Osteoblast (primary cell): ENCODE measurements around the gene OTUD4. TPM values are rescaled to one million over a fixed set of nuclear protein-coding genes. Genes with fewer than 3 reads are reported as not detected.
"Not testable (repeated sequence)": the region's sequence is repeated elsewhere in the genome, so short reads cannot be mapped to it uniquely, and the experiment has no call there.

Experiments used
- DNase-seq: peaks from one replicate; pipeline ENCODE4 v3.0.0; 2011; ENCODE audit warnings: low spot score, mixed read lengths; ENCODE audit not compliant: insufficient read length; ENCODE audit errors: missing footprints
- H2AFZ ChIP-seq: 2 replicates; pipeline ENCODE4 v1.6.0; 2011; ENCODE audit warnings: mild to moderate bottlenecking, low read length
- H3K27ac ChIP-seq: 2 replicates; pipeline ENCODE4 v1.5.1; 2011; ENCODE audit warnings: mild to moderate bottlenecking, low read depth, low read length, moderate library complexity
- H3K27me3 ChIP-seq: 2 replicates; pipeline ENCODE4 v1.6.0; 2012; ENCODE audit warnings: mild to moderate bottlenecking, control low read depth, inconsistent platforms, low read length, moderate library complexity; ENCODE audit not compliant: insufficient read depth
- H3K36me3 ChIP-seq: 2 replicates; pipeline ENCODE4 v1.5.1; 2011; ENCODE audit warnings: mild to moderate bottlenecking, low read length, control low read depth, moderate library complexity; ENCODE audit not compliant: insufficient read depth
- H3K4me1 ChIP-seq: 2 replicates; pipeline ENCODE4 v1.5.1; 2011; ENCODE audit warnings: mild to moderate bottlenecking, low read length, control low read depth, moderate library complexity; ENCODE audit not compliant: insufficient read depth
- H3K4me2 ChIP-seq: 2 replicates; pipeline ENCODE4 v1.6.0; 2011; ENCODE audit warnings: mild to moderate bottlenecking, low read length; ENCODE audit not compliant: insufficient read depth
- H3K4me3 ChIP-seq: fragments of 200-600 bp; sonication (generic); 3 replicates; pipeline ENCODE4 v1.5.1; 2012; ENCODE audit warnings: mild to moderate bottlenecking, low read length, inconsistent platforms; ENCODE audit not compliant: insufficient read depth
- H3K79me2 ChIP-seq: 2 replicates; pipeline ENCODE4 v1.6.0; 2012; ENCODE audit warnings: mild to moderate bottlenecking, low read length, control low read depth, inconsistent platforms; ENCODE audit not compliant: insufficient read depth
- H3K9me3 ChIP-seq: 2 replicates; pipeline ENCODE4 v1.5.1; 2011; ENCODE audit warnings: low read depth, low read length, control low read depth
- H4K20me1 ChIP-seq: 2 replicates; pipeline ENCODE4 v1.6.0; 2012; ENCODE audit warnings: mild to moderate bottlenecking, low read length, control low read depth; ENCODE audit not compliant: insufficient read depth
- CTCF ChIP-seq: IDR thresholded peaks from 2 replicates; pipeline ENCODE4 v1.5.1; 2011; ENCODE audit warnings: mild to moderate bottlenecking, low read depth, low read length, moderate library complexity; ENCODE audit errors: extremely low read depth
- total RNA-seq: library from RNA; depleted of rRNA; stranded (reverse); fragments of >200 nt; gene quantifications from 2 replicates; pipeline ENCODE4 v1.2.3, GENCODE V29; 2012

The OTUD4 gene
- total RNA-seq, 1 donor: 22.8 TPM

GRCh38 chr4:145183581-145183980 is 3.2 kb upstream of the OTUD4 start:
- Histone ChIP-seq H3K9me3 (no peaks in the 10 kb centered on the region), H3K27ac (no peak overlapping the region), H3K36me3 (no peaks in the 10 kb centered on the region), H4K20me1 (no peaks in the 10 kb centered on the region), H3K27me3 (no peaks in the 10 kb centered on the region), H2AFZ (no peak overlapping the region), H3K4me1 (peaks cover 9% of the 10 kb centered on the region), H3K79me2 (peaks cover 11% of the 10 kb centered on the region), H3K4me3 (no peak overlapping the region), H3K4me2 (no peak overlapping the region)
- TF ChIP-seq CTCF: no peak
- no peak for DNase-seq

GRCh38 chr4:145183023-145183422 is 2.6 kb upstream of the OTUD4 start:
- Histone ChIP-seq H3K4me2 (no peak overlapping the region), H3K27ac (no peak overlapping the region), H3K79me2 (peaks cover 17% of the 10 kb centered on the region), H2AFZ (no peak overlapping the region), H3K27me3 (no peaks in the 10 kb centered on the region), H3K9me3 (no peaks in the 10 kb centered on the region), H3K36me3 (no peaks in the 10 kb centered on the region), H3K4me1 (peaks cover 15% of the 10 kb centered on the region), H4K20me1 (no peaks in the 10 kb centered on the region), H3K4me3 (no peak overlapping the region)
- no peak for TF ChIP-seq CTCF
- peak; percentile 37 for DNase-seq

GRCh38 chr4:145182222-145182621 is 1.8 kb upstream of the OTUD4 start:
- Histone ChIP-seq H3K4me1 (peaks cover 21% of the 10 kb centered on the region), H3K4me3 (no peak overlapping the region), H3K79me2 (peaks cover 24% of the 10 kb centered on the region), H3K36me3 (no peaks in the 10 kb centered on the region), H3K9me3 (no peaks in the 10 kb centered on the region), H3K27ac (no peak overlapping the region), H2AFZ (no peak overlapping the region), H3K27me3 (no peaks in the 10 kb centered on the region), H4K20me1 (peaks cover under 1% of the 10 kb centered on the region), H3K4me2 (no peak overlapping the region)
- TF ChIP-seq CTCF: no peak
- no peak for DNase-seq

- H2AFZ ChIP-seq: peak overlapping the region; percentile 90
- H3K79me2 ChIP-seq: peaks cover 35% of the 10 kb centered on the region
- peak overlapping the region; percentile 32 for H3K27ac ChIP-seq
- no peaks in the 10 kb centered on the region for H3K9me3 ChIP-seq
- DNase-seq: no peak
- peak overlapping the region; percentile 94 for H3K4me2 ChIP-seq
- no peak for TF ChIP-seq CTCF
- H3K4me3 ChIP-seq: peak overlapping the region; percentile 92
- H3K27me3 ChIP-seq: no peaks in the 10 kb centered on the region
- no peaks in the 10 kb centered on the region for H3K36me3 ChIP-seq
- H3K4me1 ChIP-seq: peaks cover 24% of the 10 kb centered on the region
- H4K20me1 ChIP-seq: peaks cover 5% of the 10 kb centered on the region
Observed at GRCh38 chr4:145181091-145181501, 707 bp upstream of the OTUD4 start.

DNA sequence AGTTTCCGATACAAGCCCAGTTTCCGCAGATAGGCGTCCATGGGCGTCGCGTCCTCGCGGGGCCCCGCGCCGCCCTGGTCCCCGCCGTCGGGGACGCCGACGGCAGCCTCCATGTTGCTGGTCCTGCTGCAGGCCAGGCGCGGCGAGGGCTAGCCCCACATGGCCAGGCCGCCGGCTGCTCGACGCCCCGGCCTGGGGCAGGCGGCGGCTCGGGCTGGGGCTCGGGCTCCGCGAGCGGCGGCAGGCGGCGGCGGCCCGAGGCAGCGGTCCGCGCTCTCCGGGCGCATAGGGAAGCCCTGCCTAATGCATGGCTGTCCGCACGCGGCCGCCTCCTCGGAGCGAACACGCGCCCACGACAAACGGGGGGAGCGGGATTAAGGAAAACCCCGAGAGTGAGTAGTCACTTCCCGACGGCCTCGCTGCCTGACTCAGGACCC is 510 bp downstream of the OTUD4 start:
- H3K9me3 ChIP-seq, H3K36me3 ChIP-seq, H3K27me3 ChIP-seq, H4K20me1 ChIP-seq: not testable (repeated sequence)
- peak overlapping the region; percentile 92 for H3K4me3 ChIP-seq
- peak overlapping the region; percentile 95 for H3K27ac ChIP-seq
- peak overlapping the region; percentile 83 for H2AFZ ChIP-seq
- peak; percentile 58 for DNase-seq
- peak overlapping the region; percentile 98 for H3K4me2 ChIP-seq
- H3K79me2 ChIP-seq: peaks cover 47% of the 10 kb centered on the region
- peaks cover 24% of the 10 kb centered on the region for H3K4me1 ChIP-seq
